GM12801 (cell line): ENCODE results near the gene TNK2.

Source experiments
- TF ChIP-seq, protein P1 (sequence below): IDR thresholded peaks from one replicate; pipeline ENCODE4 v1.5.1; 2011; ENCODE audit warnings: control low read depth; ENCODE audit not compliant: insufficient read length; ENCODE audit errors: extremely low read depth

The TNK2 gene

DNA sequence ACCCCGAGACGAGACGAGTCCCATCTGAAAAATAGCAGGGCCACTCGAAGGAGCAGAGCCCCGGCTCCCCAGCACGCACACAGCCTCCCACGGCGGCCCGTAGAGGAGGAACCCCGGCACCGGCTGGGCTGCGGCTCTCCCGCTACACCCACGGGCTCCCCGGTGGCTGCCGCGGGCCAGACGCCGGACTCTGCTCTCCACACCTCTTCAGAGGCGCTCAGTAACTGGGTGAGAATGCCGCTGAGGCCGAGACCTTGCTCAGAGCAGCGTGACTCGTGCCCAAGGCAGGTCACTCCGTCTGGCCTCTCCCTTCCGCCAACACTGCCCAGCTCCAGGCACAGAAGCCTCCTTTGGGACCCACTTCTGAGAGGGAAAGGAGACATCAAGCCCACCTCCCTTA lies 34.4 kb downstream of the TNK2 start:
- TF ChIP-seq, protein P1, sequence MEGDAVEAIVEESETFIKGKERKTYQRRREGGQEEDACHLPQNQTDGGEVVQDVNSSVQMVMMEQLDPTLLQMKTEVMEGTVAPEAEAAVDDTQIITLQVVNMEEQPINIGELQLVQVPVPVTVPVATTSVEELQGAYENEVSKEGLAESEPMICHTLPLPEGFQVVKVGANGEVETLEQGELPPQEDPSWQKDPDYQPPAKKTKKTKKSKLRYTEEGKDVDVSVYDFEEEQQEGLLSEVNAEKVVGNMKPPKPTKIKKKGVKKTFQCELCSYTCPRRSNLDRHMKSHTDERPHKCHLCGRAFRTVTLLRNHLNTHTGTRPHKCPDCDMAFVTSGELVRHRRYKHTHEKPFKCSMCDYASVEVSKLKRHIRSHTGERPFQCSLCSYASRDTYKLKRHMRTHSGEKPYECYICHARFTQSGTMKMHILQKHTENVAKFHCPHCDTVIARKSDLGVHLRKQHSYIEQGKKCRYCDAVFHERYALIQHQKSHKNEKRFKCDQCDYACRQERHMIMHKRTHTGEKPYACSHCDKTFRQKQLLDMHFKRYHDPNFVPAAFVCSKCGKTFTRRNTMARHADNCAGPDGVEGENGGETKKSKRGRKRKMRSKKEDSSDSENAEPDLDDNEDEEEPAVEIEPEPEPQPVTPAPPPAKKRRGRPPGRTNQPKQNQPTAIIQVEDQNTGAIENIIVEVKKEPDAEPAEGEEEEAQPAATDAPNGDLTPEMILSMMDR, result no peak

DNA sequence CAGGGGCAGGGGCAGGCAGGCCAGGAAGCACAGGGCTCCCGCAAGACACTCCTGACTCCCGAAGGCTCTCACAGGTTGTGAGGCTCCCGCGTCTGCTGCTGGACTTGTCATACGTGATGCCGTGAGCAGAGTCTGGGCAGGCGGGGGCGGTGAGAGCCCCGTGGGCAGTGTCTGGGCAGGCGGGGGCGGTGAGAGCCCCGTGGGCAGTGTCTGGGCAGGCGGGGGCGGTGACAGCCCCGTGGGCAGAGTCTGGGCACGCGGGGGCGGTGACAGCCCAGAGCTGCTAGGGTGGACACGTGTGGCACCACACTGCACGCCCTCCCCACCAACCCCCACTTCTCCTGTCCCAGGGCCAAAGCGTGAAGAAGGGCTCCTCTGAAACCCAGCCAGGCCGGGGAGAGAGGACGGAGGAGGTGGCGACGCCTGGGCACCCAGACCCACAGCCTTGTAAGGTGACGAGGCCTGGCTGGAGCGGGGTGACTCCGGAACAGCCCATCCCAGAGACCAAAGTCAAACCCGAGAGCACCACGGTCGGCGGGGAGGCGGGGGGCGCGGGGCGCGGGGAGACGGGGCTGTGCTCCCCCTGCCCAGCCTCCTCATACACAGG lies 35.0 kb downstream of the TNK2 start:
- TF ChIP-seq, protein P1, result no peak

DNA sequence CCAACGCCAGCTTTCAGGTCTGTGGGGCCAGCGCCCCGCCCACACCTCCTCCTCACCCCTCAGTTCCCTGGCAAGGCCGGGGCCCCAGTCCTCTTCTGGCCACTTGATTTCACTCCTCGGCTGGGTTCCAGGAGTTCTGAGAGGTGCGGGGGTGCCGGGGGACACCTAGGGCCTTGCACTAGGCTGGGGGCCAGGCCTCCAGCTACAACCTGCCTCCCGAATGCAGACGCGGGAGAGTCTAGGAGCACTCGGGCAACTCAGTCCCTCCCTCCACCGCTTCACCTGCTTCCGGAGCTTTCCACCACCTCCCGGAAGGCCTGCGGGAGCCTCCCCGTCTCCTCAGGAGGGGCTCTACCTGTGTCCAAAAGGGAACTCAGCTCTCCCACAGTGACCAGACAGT lies 35.6 kb downstream of the TNK2 start:
- TF ChIP-seq, protein P1, result no peak

DNA sequence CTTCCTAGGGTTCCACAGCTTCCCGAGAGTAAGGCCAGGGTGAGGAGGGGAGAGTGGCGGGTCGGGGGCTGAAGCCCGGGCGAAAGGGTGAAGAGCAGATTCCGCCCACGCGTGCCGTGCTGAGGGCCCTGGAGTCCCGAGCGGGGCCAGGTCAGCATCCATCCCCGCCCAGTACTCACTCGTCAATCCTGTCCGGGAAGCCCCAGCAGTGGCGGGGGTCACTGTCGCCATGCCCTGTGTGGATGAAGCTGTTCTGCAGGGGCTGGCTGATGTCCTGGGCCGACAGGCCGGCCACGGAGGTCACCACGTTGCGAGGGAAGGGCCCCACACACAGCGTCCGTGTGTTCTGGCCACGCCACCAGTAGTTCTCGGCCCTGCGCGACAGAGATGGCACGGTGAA lies 36.3 kb downstream of the TNK2 start:
- TF ChIP-seq, protein P1, result no peak

DNA sequence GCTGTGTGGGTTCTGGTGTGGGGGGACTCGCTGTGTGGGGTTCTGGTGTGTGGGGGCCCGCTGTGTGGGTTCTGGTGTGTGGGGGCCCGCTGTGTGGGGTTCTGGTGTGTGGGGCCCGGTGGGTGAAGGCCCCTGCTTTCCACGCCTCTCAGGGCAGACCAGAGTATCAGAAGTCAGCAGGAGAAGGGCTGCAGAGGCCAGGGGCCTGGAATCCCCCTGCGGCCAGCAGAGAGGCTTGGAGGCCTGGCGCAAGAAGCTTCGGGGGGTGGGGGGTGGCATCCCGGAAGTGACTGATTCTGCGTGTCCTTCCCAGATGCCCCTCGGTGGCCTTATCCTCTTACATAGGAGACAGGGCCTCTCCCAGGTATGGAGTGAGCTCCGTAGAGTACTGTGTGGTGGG lies 37.4 kb downstream of the TNK2 start:
- TF ChIP-seq, protein P1, result no peak

DNA sequence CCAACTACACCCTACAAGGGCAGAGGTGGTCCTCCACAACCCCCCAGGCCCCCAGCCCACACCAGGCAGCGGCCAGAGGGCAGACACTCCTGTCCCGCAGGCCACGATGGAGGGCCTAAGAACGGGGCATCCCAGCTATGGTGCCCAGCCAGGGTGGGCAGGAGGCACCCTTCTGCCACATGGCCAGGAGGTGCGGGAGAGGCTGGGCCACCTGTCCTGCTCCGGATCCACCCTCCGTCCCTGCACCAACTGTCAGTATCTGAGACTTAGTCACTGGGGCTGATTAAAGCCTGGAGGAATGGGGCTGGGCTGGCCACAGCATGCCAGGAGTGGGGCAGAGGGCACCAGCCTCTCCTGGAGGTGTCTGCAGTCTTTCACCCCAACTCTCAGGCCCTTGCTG lies 37.9 kb downstream of the TNK2 start:
- TF ChIP-seq, protein P1, result no peak

DNA sequence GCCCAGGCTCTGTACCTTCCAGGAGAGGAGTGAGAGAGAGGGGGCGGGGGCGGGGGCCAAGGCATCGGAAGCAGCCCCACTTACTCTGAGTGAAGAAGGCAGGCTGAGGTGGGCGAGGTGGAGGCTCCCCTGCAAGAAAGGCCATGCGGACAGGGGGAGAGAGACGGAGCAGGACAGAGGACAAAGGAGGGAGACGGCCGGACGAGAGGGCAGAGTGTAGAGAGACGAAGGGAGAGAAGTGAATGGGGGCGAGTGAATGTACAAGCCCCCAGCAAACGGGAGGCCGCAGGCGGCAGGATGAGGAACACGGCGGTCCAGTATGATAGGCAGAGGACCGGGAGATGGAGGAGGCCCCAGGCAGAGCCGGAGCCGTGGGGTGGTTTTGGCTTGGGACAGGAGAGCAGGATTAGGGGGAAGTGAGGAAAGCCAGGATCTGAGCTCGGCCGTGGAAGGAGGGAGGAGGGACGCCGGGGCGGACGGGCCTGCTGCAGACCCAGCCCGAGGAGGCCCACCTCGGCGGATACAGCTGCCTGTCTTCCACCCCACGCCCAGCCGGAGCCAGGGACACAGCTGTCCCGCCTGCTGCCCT lies 38.8 kb downstream of the TNK2 start:
- TF ChIP-seq, protein P1, result no peak
